GM21737 (cell line): ENCODE results near the gene RPS6KL1.

Experiments used
- ATAC-seq: cut with Tn5 transposase; IDR thresholded peaks from one replicate; pipeline ENCODE4 v1.9.1; 2021; ENCODE audit warnings: mild to moderate bottlenecking, moderate library complexity; ENCODE audit not compliant: unreplicated experiment

The RPS6KL1 gene

GRCh38 chr14:74859757-74860552, 63.1 kb downstream of the RPS6KL1 start:
- ATAC-seq = no peak

- ATAC-seq = no peak
Measured at GRCh38 chr14:74858022-74858421, 65.0 kb downstream of the RPS6KL1 start.

- no peak for ATAC-seq
Measured at GRCh38 chr14:74856366-74856765, 66.7 kb downstream of the RPS6KL1 start.

GRCh38 chr14:74855945-74856344, 67.1 kb downstream of the RPS6KL1 start:
- no peak for ATAC-seq

GRCh38 chr14:74855021-74855420, 68.0 kb downstream of the RPS6KL1 start:
- no peak for ATAC-seq
